Raji (cell line): ENCODE measurements around the gene NFASC.

ENCODE experiments used
- POLR2A ChIP-seq: IDR thresholded peaks from 2 replicates; pipeline ENCODE4 v1.6.1; 2011; ENCODE audit warnings: low read depth, low read length, control low read depth; ENCODE audit not compliant: insufficient read depth

NFASC gene

GRCh38 chr1:204950353-204951001 lies 79.8 kb downstream of the NFASC start:
- no peak for TF ChIP-seq POLR2A

- no peak for TF ChIP-seq POLR2A
Measured at GRCh38 chr1:204958317-204959307, 88.0 kb downstream of the NFASC start.

- TF ChIP-seq POLR2A, result no peak
Measured at GRCh38 chr1:204959374-204959773, 88.7 kb downstream of the NFASC start.

- TF ChIP-seq POLR2A, result no peak
Measured at GRCh38 chr1:204959836-204960235, 89.2 kb downstream of the NFASC start.

- no peak for TF ChIP-seq POLR2A
Measured at GRCh38 chr1:204960306-204961125, 89.9 kb downstream of the NFASC start.

GRCh38 chr1:204961765-204962419 lies 91.2 kb downstream of the NFASC start:
- TF ChIP-seq POLR2A, result no peak

- TF ChIP-seq POLR2A, result no peak
Measured at GRCh38 chr1:204962742-204963632, 92.3 kb downstream of the NFASC start.

- TF ChIP-seq POLR2A, result no peak
Measured at GRCh38 chr1:204967451-204967850, 96.8 kb downstream of the NFASC start.

GRCh38 chr1:204968135-204968534 lies 97.5 kb downstream of the NFASC start:
- no peak for TF ChIP-seq POLR2A

GRCh38 chr1:204968951-204969350 lies 98.3 kb downstream of the NFASC start:
- no peak for TF ChIP-seq POLR2A

- no peak for TF ChIP-seq POLR2A
Measured at GRCh38 chr1:204970937-204971336, 100.3 kb downstream of the NFASC start.

- no peak for TF ChIP-seq POLR2A
Measured at GRCh38 chr1:204971517-204972336, 101.1 kb downstream of the NFASC start.

- TF ChIP-seq POLR2A, result no peak
Measured at GRCh38 chr1:204972426-204972825, 101.8 kb downstream of the NFASC start.
